A375 (cell line): Measurements from ENCODE around the gene AUNIP. TPM values are rescaled to one million over a fixed set of nuclear protein-coding genes. Genes with fewer than 3 reads are reported as not detected.

Source experiments
- small RNA-seq: library from RNA; depleted of rRNA; stranded (forward); fragments of <200 nt; gene quantifications from one replicate; pipeline ENCODE3, GENCODE V24; 2014
- total RNA-seq: library from RNA; depleted of rRNA; stranded (reverse); fragments of >200 nt; shearing (Covaris generic); gene quantifications from 2 replicates; pipeline ENCODE4 v1.2.3, GENCODE V29; 2014; rRNA removed

The AUNIP gene
- 20.7 and 27.8 TPM in 2 replicates for total RNA-seq

GRCh38 chr1:25858906-25859789, at the start of gene AUNIP:
Gene AUNIP (minus strand): TSS chr1:25859457. CDS start chr1:25859357, 100 bp downstream.

GRCh38 chr1:25905680-25906643, 46.7 kb upstream of the AUNIP start, which contains the start of gene STMN1:
Gene STMN1 (minus strand): TSS chr1:25906419. CDS start chr1:25904676, 1,743 bp downstream.

DNA sequence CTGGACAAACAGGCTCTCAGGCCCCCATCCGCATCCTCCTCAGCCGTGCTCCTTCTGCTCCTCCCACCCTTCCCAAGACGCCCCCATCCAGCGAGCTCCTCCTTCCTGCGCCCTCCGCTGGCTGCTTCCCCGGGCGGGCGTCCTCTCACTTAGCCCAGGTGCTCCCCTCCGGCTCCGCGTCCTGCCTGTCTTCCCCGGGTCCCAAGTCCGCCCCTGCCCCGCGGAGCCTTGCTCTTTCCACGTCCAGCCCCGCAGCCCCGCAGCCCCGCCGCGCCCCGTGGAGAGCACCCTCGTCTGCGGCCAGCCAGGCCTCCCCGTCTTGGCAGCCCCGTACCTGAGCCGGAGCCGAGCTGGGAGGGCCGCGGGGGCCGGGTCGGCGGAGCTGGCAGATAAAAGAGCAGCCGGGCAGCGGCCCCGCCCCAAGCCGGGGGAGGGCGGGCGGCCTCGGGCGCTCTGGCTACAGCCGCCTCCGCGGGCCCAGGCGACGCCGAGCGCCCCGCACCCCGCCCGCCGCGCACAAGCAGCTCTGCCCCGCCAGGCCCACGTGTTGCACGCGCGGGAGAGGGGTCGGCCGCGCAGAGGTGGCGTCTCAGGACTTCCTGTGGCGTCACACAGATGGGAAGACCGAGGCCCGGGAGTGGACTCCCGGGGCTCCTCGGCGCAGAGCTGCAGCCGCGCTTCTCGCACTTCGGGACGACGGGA, 16.0 kb upstream of the AUNIP start, which contains the start of gene PAQR7:
TSS of gene PAQR7 (minus strand) at position 555 of the 702 bp plus-strand sequence. CDS start 11,869 bp downstream, outside the sequence.

GRCh38 chr1:25819491-25820246, 39.6 kb downstream of the AUNIP start, which contains the start of gene MTFR1L:
Gene MTFR1L (plus strand): TSS chr1:25819954. CDS start chr1:25823105, 3,151 bp downstream.

DNA sequence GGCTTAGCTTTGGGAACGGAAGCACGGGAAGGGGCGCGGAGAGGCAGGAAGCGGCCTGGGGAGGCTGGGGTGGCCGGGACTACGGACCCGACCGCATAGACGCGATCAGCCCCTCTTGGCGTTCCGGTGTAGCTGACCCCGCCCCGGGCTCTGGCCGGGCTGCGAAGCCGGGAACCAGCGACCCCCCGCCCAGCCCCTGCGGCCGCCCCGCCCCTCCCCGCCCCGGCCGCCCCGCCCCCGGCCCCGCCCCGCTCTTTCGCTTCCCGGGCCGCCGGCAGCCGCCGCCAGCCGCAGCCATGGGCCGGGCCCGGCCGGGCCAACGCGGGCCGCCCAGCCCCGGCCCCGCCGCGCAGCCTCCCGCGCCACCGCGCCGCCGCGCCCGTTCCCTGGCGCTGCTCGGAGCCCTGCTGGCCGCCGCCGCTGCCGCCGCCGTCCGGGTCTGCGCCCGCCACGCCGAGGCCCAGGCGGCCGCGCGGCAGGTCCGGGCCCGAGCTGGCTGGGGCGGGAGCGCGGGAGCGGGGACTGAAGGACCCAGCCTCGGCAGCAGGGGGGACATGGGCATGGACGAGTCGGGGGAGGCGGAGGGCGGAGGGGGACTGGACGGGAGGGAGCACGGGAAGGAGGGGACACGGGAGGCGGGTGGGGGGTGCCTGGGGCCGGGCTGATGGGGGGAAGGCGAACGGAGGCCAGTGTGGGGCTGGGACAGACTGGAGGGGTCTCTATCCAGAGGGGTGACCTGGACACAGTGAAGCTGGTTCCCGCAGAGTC, 59.1 kb downstream of the AUNIP start, which contains the start of gene SELENON:
TSS of gene SELENON (plus strand) at position 259 of the 768 bp plus-strand sequence. CDS start at position 297, 38 bp downstream.

Small RNA genes within 50 kb of the gene (small RNA-seq; reads per million reads assigned to genes)
- gene AL033528.1 = not detected
- gene RF00019 = not detected
- gene SNRPFP2 = not detected

Other genes starting within 250 kb of the AUNIP start
- gene MAN1C1, start 242.7 kb downstream of the AUNIP start, total RNA-seq = 0.49 and 0.72 TPM in 2 replicates
- 29.1 and 41.2 TPM in 2 replicates for gene SELENON, start 59.3 kb downstream of the AUNIP start, total RNA-seq
- 42.2 and 43.2 TPM in 2 replicates for gene MTFR1L, start 39.5 kb downstream of the AUNIP start, total RNA-seq
- 6.6 and 7.4 TPM in 2 replicates for gene PAQR7, start 16.3 kb upstream of the AUNIP start, total RNA-seq
- gene STMN1, start 47.0 kb upstream of the AUNIP start, total RNA-seq = 462 and 503 TPM in 2 replicates
- gene PAFAH2, start 138.6 kb upstream of the AUNIP start, total RNA-seq = 9.5 and 9.9 TPM in 2 replicates
- gene EXTL1, start 162.3 kb upstream of the AUNIP start, total RNA-seq = 12.3 and 17.5 TPM in 2 replicates
- not detected in 2 replicates for gene SLC30A2, start 186.7 kb upstream of the AUNIP start, total RNA-seq
- gene TRIM63, start 208.2 kb upstream of the AUNIP start, total RNA-seq = not detected in 2 replicates